Fibroblast of mammary gland (primary cell): Measurements from ENCODE around the gene FANCI.

Experiments used
- DNase-seq: peaks from one replicate; pipeline ENCODE4 v3.0.0-alpha.2; 2010; ENCODE audit warnings: low read depth
- H3K4me3 ChIP-seq: 2 replicates; pipeline ENCODE4 v1.5.1; 2011; ENCODE audit warnings: low read depth, mild to moderate bottlenecking, low read length, moderate library complexity; ENCODE audit not compliant: control insufficient read depth
- CTCF ChIP-seq: conservative IDR thresholded peaks from 2 replicates; pipeline ENCODE4 v1.5.1; 2011; ENCODE audit warnings: low read depth, low read length, inconsistent platforms; ENCODE audit not compliant: control insufficient read depth, insufficient read depth

The FANCI gene

GRCh38 chr15:89342840-89343239 lies 99.1 kb downstream of the FANCI start:
- H3K4me3 ChIP-seq, result no peak overlapping the region
- no peak for TF ChIP-seq CTCF
- DNase-seq, result no peak

- H3K4me3 ChIP-seq, result no peak overlapping the region
- TF ChIP-seq CTCF, result no peak
- DNase-seq, result no peak
Measured at GRCh38 chr15:89345248-89345647, 101.5 kb downstream of the FANCI start.

DNA sequence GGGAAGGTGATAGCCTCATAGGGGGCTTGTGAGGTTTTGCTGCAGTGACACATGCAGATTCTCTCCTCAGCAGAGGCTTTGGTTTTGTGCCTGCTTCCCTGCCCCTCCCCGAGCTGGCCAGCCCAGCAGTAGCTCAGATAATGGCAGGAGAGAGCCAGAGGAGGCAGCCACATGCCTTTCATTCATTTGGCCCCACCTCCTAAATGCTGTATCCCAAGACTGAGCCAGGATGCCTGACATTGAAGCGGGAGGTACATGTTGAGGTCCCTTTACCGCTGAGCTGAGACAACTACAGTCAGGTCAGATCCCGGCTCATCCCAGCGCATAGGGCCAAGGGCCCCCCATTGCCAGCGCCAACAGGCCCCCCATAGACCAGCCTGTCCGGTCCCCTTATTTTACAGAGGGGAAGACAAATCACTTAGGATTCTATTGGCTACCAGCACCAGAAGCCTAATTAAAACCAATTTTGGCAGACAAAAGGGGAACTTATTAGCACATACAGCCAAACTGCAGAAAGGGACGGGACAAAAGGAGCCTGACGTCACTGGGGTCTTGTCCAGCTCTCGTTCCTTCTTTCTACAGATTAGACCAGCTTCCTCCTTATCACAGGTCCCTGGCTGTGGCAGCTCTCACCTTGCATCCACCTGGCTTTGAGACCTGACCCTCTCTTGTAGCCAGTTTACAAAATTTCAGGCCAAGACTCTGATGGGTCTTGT lies 102.9 kb downstream of the FANCI start:
- no peak for DNase-seq
- no peak overlapping the region for H3K4me3 ChIP-seq
- TF ChIP-seq CTCF, result no peak

- no peak for TF ChIP-seq CTCF
- no peak for DNase-seq
- no peak overlapping the region for H3K4me3 ChIP-seq
Measured at GRCh38 chr15:89349206-89349558, 105.4 kb downstream of the FANCI start.

DNA sequence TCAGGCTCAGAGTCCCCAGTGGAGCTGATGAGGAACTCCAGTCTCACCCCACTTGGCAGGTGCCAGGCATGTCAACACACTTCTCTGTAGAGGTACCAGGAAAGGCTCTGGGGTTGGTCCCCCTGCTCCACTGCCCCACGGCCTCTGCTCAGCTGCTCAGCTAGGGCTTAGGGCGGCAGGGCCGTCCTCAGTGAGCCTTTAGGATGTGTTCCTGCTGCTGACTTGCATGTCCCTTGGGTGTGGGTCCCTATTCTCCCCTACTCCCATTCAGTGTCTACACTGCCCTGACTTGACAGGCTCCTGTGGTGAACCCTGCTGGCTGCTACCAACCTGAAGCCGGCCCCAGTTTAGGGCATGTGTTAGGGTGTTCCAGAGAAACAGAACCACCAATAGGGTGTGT lies 108.7 kb downstream of the FANCI start:
- TF ChIP-seq CTCF, result no peak
- H3K4me3 ChIP-seq, result no peak overlapping the region
- DNase-seq, result no peak

- DNase-seq, result no peak
- TF ChIP-seq CTCF, result no peak
- no peak overlapping the region for H3K4me3 ChIP-seq
Measured at GRCh38 chr15:89353991-89354390, 110.2 kb downstream of the FANCI start.
